Stimulated activated CD8-positive, alpha-beta memory T cell treated with anti-CD3 and anti-CD28 coated beads, Interleukin-4, amount 100 ng/mL, for 24 hours (primary cell): ENCODE data around the gene DYSF.
"Not testable (repeated sequence)": the region's sequence is repeated elsewhere in the genome, so short reads cannot be mapped to it uniquely, and the experiment has no call there.

Experiments used
- DNase-seq: peaks from one replicate; pipeline ENCODE4 v3.0.0-alpha.2; 2020; ENCODE audit warnings: low read depth

Gene DYSF

DNA sequence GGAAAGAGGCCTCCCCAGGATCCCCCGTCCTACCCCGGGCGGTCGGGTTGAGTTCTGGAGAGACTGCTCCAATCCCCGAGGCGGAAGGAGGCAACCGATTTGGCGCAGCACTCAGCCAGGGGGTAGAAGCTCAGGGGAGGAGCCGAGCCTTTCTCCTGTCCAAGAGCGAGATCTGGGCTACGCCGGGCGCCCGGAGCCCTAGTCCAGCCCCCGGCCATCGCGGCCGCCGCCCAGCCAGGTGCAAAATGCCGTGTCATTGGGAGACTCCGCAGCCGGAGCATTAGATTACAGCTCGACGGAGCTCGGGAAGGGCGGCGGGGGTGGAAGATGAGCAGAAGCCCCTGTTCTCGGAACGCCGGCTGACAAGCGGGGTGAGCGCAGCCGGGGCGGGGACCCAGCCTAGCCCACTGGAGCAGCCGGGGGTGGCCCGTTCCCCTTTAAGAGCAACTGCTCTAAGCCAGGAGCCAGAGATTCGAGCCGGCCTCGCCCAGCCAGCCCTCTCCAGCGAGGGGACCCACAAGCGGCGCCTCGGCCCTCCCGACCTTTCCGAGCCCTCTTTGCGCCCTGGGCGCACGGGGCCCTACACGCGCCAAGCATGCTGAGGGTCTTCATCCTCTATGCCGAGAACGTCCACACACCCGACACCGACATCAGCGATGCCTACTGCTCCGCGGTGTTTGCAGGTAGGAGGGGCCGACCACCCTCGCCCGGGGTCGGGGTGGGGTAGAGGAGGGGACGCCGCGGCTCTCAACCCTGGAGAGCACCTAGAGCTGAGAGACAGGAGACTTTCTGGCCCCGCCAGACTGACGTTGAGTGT is at the start of gene DYSF:
Gene DYSF (plus strand): TSS at position 158 of the 817 bp plus-strand sequence.
- no peak for DNase-seq

DNA sequence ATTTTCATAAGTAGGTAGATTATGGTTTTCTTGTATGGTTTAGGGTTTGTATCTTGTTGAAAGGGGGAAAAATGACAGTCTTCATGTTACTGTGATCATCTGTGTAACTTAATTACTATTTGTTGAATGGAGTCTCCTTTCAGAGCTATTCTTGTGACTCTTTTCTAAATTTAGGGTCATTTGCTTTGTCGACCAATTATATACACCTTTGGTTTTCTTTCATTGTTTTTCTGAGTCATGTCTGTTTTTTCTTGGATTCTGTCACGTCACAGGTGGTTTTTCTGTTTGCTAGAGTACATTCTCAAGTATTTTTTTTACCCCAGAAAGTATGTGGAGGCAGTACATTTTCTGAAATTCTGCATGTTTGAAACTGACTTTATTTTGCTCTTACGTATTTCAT is 43.8 kb upstream of the DYSF start:
- DNase-seq: no peak

DNA sequence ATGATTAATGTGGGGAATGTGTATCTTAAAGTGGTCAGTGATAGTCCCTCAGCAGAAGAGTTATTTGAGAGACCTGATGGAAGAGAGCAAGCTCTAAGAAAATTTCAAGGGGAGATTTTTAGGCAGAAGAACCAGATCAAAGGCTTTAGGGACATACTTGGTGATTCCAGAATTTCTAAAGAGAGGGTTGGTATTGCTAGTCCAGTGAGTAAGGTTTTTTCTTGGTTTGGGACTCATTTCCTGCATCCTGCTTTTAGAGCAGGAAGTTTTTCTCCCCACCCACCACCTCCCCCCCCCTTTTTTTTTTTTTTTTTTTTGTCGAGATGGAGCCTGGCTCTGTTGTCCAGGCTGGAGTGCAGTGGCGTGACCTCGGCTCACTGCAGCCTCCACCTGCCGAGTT is 42.7 kb upstream of the DYSF start:
- DNase-seq: no peak

DNA sequence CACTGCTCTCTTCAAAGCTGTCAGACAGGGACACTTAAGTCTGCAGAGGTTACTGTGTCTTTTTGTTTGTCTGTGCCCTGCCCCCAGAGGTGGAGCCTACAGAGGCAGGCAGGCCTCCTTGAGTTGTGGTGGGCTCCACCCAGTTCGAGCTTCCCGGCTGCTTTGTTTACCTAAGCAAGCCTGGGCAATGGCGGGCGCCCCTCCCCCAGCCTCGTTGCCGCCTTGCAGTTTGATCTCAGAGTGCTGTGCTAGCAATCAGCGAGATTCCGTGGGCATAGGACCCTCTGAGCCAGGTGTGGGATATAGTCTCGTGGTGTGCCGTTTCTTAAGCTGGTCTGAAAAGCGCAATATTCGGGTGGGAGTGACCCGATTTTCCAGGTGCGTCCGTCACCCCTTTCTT is 36.5 kb upstream of the DYSF start:
- DNase-seq: not testable (repeated sequence)

DNA sequence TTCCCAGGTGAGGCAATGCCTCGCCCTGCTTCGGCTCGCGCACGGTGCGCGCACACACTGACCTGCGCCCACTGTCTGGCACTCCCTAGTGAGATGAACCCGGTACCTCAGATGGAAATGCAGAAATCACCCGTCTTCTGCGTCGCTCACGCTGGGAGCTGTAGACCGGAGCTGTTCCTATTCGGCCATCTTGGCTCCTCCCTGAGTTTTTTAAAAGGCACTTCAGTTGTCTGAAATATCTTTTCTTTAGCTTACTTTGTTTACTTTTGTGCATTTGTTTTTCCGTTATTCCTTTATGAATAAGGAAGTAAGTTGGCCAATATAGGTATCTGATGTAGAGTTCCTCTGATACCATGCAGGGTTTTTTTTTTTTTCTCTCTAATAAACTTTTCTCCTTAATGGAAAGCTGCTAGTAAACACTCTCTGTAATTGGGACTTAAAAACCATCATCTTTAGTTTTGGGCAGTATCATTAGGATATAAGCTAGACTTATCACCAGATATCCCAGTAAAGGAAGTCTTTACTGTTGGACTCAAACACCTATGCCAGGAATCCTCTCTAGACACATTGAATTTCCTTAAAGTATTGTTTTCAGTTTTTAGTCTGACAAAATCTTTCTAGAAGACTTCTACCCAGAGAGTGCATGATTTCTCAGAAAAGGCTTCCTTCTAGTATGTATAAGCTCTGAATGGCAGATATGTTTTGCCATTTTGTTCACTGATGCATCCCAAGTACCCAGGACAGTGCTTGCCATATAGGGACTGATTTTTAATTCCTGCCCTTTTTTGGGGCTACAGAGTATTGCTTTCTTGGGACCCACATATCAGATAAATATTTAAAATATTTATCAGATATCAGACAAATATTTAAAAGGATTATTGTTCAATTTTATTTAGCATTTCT is 35.8 kb upstream of the DYSF start:
- no peak for DNase-seq

DNA sequence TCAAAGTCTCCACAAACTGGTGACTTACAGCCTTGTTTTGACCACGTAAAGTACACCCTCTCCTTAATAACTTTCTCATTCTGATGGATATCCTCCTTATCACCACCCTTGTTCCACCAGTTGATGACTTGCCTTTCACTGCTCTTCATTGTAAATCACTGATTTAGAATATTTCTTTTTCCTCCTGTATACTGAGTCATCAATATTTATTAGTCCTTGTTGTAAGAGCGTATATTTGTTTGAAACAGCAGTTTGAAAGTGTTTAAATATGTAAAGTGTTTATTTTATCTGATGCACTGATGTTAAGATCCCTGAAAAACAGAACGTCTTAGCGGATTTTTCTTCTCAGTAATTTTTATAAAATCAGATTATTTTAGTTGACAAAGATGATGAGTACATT is 34.2 kb upstream of the DYSF start:
- DNase-seq: no peak

DNA sequence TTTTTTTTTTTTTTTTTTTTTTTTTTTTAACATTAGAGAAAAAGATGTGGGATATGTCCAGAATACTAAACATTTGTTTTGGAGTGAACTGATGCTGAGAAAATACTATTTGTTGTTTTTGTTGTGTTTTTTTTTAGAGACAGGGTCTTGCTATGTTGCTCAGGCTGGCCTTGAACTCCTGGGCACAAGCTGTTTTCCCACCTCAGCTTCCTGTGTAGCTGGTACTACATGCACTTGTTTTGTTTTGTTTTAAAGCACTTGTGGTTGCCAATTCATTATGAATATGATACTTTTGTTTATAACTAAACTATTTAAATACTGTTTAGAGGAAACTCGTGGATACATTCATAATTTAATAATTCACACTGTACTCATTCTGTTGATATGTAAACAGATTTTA is 33.4 kb upstream of the DYSF start:
- no peak for DNase-seq

DNA sequence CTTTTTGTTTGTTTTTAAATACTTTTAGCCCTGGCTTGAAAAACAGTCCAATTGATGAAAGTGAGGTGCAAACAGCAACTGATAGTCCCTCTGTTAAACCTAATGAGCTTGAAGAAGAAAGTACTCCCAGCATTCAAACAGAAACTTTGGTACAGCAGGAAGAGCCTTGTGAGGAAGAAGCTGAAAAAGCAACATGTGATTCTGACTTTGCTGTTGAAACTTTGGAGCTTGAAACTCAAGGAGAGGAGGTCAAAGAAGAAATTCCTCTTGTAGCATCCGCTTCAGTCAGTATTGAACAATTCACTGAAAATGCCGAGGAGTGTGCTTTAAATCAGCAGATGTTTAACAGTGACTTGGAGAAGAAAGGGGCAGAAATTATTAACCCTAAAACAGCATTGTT is 30.6 kb upstream of the DYSF start:
- no peak for DNase-seq

DNA sequence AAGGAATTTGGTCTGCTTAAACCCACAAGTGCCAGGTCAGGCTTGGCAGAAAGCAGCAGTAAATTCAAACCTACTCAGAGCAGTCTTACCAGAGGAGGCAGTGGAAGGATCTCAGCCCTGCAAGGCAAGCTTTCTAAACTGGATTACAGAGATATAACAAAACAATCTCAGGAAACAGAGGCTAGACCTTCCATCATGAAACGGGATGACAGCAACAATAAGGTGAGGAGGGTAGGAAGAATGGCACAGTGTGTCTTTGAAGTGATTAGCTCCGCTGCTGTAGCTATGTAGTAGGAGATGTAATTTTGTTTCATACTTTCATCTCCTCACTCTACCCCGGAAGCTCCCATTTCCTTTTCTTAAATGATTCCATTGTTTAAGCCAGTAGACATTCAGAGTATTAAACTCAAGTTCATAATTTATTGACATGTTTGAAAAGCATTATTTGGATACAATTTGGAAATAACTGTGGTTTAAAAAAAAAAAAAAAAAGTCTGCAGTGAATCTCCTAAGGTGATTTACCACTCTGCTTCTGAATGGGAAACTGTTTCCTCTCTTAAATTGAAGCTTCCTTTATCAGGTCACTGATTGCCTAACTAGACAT is 29.4 kb upstream of the DYSF start:
- no peak for DNase-seq

DNA sequence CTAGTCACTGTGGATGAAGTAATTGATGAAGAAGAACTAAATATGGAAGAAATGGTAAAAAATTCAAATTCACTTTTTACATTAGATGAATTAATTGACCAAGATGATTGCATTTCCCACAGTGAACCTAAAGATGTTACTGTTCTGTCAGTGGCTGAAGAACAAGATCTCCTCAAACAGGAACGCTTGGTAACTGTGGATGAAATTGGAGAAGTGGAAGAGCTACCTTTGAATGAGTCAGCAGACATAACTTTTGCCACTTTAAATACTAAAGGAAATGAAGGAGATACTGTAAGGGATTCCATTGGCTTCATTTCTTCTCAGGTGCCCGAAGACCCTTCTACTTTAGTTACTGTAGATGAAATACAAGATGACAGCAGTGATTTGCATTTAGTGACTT is 26.6 kb upstream of the DYSF start:
- DNase-seq: no peak

DNA sequence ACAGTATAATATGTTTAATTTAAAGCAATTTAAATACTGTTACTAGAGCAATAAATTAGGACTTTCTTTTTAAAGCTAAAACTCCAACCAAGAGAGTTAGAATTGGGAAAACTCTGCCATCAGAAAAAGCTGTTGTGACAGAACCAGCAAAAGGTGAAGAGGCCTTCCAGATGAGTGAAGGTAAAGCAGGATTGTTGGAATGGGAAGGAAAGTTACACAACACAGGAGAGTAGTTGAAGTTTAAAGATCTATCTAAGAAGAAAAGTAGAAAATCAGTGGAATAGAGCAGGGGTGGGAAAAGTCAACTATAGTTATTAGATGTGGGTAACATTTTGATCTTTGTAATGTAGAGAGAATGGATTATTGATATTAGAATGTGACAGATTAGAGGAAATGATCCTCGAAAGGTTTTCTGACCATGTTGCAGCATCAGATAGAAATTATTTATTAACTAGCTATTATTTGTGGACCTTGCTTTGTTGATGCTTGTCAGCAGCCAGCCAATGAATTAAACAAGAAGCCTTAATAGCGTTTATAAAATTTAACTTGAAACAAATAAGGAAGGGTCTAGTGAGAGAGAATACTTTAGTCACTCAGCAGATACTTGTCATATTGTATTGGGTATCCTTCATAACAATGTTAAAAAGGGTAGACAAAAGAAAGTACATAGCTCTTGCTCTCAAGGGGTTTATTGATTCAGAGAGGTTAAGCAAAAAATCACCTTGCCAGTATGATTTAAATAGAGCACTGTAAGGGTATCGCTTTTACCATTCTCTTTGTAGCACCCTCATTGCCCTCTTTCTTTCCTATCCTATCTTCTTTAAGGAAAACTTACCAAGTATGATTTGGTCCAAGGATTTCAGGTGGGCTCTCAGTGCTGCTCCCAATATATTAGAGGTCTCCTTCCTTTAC is 24.6 kb upstream of the DYSF start:
- DNase-seq: no peak

DNA sequence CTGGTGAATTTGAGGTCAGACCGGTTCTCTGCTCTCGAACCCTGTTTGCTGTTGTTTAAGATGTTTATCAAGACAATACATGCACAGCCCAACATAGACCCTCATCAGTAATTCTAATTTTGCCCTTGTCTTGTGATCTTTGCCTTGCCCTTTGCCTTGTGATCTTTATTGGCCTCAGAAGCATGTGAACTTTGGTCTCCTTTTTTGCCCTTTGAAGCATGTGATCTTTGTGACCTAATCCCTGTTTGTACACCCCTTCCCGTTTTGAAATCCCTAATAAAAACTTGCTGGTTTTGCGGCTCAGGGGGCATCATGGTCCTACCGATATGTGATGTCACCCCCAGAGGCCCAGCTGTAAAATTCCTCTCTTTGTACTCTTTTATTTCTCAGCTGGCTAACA is 8.2 kb upstream of the DYSF start:
- not testable (repeated sequence) for DNase-seq

DNA sequence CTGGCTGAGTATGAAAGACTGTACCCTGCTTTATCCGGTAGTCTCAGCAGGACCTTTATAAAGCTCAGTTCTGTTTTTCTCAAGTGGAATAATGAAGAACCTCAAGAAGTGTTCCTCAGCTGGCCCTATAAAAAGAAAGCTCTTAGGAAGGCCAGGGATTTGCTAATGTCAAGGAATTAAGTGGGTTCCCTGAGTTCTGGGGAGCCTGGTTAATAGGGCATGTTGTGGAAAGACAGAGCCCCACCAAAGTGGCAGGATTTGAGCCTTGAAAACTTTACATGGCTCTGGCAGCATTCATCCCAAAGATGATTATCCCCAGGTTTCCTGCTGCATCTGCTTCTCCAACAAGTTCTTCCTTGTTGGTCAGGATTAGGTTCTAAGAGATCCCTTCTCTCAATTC is 6.9 kb upstream of the DYSF start:
- DNase-seq: no peak

DNA sequence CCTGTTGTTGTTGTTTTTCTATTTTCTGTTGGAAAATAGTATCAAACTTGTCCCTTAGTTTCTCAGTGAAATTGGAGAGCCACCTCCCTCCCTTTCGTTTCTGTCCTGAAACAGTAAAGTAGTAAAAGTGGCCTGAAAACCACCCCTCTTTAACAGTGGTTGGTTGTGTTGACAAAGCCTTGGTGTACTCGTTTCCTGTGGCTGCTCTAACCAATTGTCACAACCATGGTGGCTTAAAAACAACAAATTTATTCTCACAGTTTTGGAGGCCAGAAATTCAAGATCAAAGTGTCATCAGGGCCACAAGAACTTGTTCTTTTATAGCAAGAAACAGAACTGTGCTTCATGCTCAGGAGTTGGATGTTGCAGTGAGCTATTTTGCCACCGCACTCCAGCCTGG is 4.0 kb upstream of the DYSF start:
- DNase-seq: no peak

DNA sequence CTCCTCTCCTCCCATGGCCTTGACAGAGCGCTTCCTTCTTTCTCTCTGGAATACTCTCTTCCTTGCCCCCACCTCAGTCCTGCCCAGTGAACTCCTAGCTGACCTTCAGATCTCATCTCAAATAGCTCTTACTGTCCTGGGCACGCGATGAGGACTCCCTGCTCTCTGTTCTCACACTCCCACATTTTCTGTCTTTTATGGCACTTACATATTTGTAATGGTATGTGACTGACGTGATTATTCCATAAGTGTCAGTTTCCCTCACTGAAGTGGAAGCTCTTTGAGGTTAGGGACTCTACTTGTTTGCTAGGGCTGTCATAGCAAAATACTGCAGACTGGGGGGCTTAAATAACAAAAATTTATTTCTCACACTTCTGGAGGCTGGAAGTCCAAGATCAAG is 1.7 kb upstream of the DYSF start:
- no peak for DNase-seq

DNA sequence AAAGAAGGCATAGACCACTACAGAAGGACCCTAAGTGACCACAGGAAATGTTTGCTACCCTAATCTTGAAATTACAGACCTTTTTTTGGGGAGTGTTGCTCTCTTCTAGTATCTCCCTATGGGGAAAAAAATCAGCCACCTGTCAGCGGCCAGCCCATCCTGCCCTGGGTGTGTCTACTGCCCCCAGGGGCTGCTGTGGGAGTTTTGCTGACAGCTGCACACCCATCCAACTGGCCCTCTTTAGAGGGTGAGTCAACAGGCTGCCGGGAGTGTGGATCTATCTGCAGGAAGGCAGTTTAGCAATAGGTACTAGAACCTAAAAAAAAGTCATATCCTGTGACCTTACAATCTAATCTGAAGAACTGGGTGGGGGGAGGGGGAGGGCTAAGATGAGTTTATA is 796 bp upstream of the DYSF start:
- DNase-seq: no peak

DNA sequence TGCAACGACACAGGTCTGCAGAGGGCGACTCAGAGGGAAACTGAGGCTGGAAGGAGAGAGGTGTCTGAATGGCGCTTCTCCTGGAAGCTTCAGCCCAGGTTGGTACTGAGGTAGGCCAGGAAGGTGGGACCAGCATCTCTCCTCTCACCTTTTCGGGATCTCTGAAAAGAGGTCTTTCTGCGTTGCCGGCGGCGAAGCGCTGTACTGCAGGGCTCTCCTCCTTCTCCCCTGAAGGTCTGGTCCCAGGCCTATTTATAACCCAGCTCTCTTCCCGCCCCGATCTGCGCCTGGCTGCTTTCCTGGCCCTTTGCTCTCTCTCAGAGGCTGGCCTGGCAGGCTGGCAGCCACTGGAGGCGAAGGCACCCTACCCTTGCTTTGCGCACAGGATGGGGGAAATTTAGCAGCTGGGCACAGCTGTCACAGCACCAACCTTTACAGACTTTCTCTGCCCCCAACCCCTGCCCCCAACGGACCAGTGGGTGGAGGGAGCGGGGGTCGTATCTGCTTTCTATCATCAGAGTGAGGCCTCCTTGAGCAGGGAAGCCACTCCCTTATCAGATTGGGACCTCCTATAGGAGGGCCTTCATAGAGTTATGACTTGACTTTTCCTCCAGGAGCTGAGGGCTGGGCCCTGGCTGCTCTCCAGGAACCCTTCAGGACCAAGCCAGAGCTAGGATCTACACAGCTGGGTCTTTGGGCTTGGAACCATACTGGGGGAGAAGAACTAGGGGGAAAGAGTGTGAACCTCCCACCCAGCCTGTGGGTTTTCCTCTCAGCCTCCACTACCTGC is 1.1 kb downstream of the DYSF start:
- no peak for DNase-seq

DNA sequence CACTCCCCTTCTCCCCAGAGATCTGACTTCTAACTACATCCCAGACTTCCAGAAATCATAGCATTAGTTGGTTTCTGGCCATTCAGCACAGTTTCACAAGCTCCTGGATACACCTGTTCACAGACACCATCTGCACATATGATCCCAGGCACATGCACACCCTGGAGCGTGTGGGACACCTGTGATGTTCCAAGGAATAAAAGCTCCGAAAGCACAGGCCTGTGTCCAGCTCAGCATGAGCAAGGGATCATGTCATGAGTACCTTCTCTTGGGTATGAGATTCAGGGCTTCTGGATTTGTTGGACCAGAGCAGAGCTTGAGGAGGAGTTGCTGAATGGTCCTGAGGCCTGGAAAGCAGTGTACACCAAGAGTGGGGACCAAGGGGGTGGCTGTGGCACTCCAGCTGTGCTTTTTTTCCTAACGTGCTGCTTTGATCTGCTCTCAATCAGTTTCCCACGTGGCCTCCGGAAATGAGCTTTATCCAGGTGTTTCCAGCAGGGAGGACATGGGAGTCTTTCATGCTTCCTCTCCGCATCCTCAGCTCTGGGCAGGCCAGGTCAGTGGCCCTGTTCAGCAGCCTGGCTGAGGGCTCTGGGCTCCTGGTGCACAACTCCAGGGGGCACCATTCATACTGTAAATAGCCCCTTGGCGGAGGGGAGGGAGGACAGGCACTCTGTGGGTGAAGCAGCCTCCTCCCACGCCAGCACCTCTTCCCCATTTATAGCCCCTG is 1.8 kb downstream of the DYSF start:
- DNase-seq: no peak

DNA sequence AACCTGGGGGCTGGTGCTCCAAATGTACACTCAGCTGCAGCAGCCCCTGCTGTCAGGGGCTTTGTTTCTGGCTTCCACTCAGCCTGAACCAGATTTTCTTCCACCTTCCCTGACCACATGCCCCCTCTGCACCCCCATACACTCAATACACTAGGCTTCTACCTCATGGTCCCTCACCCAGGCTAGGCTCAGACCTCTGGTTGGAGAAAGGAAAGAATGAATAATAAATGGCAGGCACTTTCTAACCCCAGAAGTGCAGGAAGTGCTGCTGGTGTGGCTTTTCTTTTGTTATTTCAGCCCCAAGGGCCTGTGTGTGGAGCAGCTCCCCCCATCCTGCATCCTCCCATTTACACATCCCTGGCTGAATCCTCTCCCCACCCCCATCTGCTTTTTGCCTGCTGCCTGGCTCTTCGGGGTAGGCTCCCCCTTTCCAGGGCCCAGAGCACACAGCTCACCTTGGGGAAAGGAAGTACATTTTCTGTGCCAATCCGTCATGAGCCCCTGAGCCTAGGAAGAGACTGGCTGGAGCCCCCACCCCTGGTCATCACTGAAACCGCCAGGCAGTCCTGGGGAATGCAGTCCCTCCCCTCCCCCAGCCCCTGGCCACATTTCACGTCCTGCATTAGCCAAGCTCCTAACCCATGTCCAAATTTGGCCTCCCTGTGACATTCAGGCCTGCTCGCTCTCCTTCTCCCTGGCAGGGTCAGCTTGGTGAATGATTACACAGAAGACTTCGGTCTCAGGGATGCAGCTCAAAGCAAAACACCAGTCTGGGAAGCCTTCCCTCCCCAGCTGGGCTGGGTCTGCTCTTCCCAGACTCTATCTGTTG is 2.6 kb downstream of the DYSF start:
- no peak for DNase-seq
